Measurements from ENCODE around the gene CLEC4E.

Gene CLEC4E

DNA sequence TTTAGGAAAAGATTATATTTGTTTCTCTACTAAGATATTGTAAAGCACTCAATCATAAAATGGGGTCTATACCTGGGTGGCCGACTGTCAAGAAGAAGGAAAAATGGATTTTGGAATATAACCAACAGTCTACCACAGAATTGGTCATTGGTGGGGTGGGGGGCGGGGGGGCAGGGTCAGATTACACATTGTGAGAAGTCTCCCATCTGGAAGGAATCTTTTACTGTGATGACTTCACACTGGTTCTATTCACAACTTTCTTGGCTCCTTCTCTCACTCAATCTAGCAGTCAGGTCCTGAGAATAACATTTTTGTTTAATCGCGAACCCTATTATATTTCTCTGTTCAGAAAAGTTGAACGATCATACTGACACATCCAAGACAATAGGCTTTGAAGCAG is 8.7 kb upstream of the CLEC4E start:
- H3K4me3 ChIP-seq (ENCODE audit: low read length, poor library complexity, severe bottlenecking), result no peak overlapping the region
- H3K4me2 ChIP-seq (ENCODE audit: low read depth, low read length, poor library complexity, severe bottlenecking), result no peak overlapping the region
- no peaks in the 10 kb centered on the region for H3K79me2 ChIP-seq (ENCODE audit: insufficient read depth, low read length)
- no peaks in the 10 kb centered on the region for H3K9me2 ChIP-seq (replicated peaks; ENCODE audit: low read depth, low read length)
- TF ChIP-seq, protein P1, sequence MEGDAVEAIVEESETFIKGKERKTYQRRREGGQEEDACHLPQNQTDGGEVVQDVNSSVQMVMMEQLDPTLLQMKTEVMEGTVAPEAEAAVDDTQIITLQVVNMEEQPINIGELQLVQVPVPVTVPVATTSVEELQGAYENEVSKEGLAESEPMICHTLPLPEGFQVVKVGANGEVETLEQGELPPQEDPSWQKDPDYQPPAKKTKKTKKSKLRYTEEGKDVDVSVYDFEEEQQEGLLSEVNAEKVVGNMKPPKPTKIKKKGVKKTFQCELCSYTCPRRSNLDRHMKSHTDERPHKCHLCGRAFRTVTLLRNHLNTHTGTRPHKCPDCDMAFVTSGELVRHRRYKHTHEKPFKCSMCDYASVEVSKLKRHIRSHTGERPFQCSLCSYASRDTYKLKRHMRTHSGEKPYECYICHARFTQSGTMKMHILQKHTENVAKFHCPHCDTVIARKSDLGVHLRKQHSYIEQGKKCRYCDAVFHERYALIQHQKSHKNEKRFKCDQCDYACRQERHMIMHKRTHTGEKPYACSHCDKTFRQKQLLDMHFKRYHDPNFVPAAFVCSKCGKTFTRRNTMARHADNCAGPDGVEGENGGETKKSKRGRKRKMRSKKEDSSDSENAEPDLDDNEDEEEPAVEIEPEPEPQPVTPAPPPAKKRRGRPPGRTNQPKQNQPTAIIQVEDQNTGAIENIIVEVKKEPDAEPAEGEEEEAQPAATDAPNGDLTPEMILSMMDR (conservative IDR thresholded peaks at IDR 0.05; ENCODE audit: low read length), result no peak
- no peak for TF ChIP-seq EZH2phosphoT487 (IDR thresholded peaks at IDR 0.05; ENCODE audit: borderline replicate concordance)
- no peaks in the 10 kb centered on the region for H3K9me3 ChIP-seq (ENCODE audit: insufficient read depth, low read depth, low read length)
- H3K9ac ChIP-seq (ENCODE audit: low read depth, low read length, poor library complexity, severe bottlenecking), result no peak overlapping the region
- no peak overlapping the region for H2AFZ ChIP-seq (ENCODE audit: low read length)
- no peaks in the 10 kb centered on the region for H3F3A ChIP-seq (ENCODE audit: low read depth)
- no peaks in the 10 kb centered on the region for H3K27me3 ChIP-seq (ENCODE audit: insufficient read depth, low read length, poor library complexity, severe bottlenecking)
- no peaks in the 10 kb centered on the region for H3K4me1 ChIP-seq (ENCODE audit: insufficient read depth, low read length, poor library complexity, severe bottlenecking)
- H4K20me1 ChIP-seq (ENCODE audit: insufficient read depth, low read length, poor library complexity, severe bottlenecking), result no peaks in the 10 kb centered on the region
- H3K36me3 ChIP-seq (ENCODE audit: insufficient read depth, low read length), result no peaks in the 10 kb centered on the region

DNA sequence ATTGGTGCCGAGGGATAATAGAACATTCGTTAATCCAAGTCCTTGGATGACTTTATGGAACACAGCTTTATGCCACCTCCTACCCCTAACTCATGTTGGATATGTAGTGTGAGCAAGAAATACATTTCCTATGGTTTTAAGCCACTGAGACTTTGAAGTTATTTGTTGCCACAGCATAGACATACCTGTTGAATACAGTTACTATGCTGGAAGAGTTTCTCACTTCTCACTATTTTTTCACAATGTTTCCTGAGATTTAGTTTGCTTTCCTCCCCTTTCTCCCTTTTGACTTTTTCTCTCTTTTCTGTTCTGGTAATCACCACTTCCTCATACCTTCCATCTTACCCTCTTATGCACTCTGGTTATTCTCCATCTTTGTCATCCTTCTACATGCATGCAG is 7.5 kb upstream of the CLEC4E start:
- H2AFZ ChIP-seq (ENCODE audit: low read length), result no peak overlapping the region

DNA sequence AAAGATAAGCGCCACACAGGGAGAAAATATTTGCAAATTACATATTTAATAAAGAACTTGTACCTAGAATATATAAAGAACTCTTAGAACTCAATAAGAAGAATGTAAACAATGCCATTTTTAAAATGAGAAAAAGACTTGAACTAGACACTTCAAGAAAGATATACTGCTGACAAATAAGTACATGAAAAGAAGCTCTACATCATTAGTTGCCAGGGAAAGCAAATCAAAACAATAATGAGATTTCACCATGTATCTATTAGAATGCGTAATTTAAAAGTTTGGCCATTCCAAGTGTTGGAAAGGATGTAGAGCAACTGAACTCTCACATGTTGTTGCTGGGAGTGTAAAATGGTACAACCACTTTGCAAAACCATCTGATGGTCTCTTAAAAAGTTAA is 6.9 kb upstream of the CLEC4E start:
- no peaks in the 10 kb centered on the region for H3K27me3 ChIP-seq (ENCODE audit: insufficient read depth, low read length, poor library complexity, severe bottlenecking)
- no peak for TF ChIP-seq EZH2phosphoT487 (IDR thresholded peaks at IDR 0.05; ENCODE audit: borderline replicate concordance)
- H3K4me2 ChIP-seq (ENCODE audit: low read depth, low read length, poor library complexity, severe bottlenecking), result no peak overlapping the region
- no peaks in the 10 kb centered on the region for H3K9me3 ChIP-seq (ENCODE audit: insufficient read depth, low read depth, low read length)
- H4K20me1 ChIP-seq (ENCODE audit: insufficient read depth, low read length, poor library complexity, severe bottlenecking), result no peaks in the 10 kb centered on the region
- no peaks in the 10 kb centered on the region for H3K79me2 ChIP-seq (ENCODE audit: insufficient read depth, low read length)
- no peaks in the 10 kb centered on the region for H3K36me3 ChIP-seq (ENCODE audit: insufficient read depth, low read length)
- no peaks in the 10 kb centered on the region for H3K4me1 ChIP-seq (ENCODE audit: insufficient read depth, low read length, poor library complexity, severe bottlenecking)
- H3K9me2 ChIP-seq (replicated peaks; ENCODE audit: low read depth, low read length), result no peaks in the 10 kb centered on the region
- H2AFZ ChIP-seq (ENCODE audit: low read length), result no peak overlapping the region
- no peak overlapping the region for H3K4me3 ChIP-seq (ENCODE audit: low read length, poor library complexity, severe bottlenecking)
- no peak overlapping the region for H3K9ac ChIP-seq (ENCODE audit: low read depth, low read length, poor library complexity, severe bottlenecking)
- H3F3A ChIP-seq (ENCODE audit: low read depth), result no peaks in the 10 kb centered on the region

More for the DNA sequence above, 7.5 kb upstream of the CLEC4E start:
- H3K4me2 ChIP-seq (ENCODE audit: low read depth, low read length, poor library complexity, severe bottlenecking), result no peak overlapping the region
- H3K4me1 ChIP-seq (ENCODE audit: insufficient read depth, low read length, poor library complexity, severe bottlenecking), result no peaks in the 10 kb centered on the region
- no peaks in the 10 kb centered on the region for H3K9me3 ChIP-seq (ENCODE audit: insufficient read depth, low read depth, low read length)
- TF ChIP-seq, protein P1 (conservative IDR thresholded peaks at IDR 0.05; ENCODE audit: low read length), result no peak
- no peak for TF ChIP-seq EZH2phosphoT487 (IDR thresholded peaks at IDR 0.05; ENCODE audit: borderline replicate concordance)
- H3K4me3 ChIP-seq (ENCODE audit: low read length, poor library complexity, severe bottlenecking), result no peak overlapping the region
- no peaks in the 10 kb centered on the region for H3K9me2 ChIP-seq (replicated peaks; ENCODE audit: low read depth, low read length)
- no peak overlapping the region for H3K9ac ChIP-seq (ENCODE audit: low read depth, low read length, poor library complexity, severe bottlenecking)
- H3K27me3 ChIP-seq (ENCODE audit: insufficient read depth, low read length, poor library complexity, severe bottlenecking), result no peaks in the 10 kb centered on the region
- no peaks in the 10 kb centered on the region for H3K79me2 ChIP-seq (ENCODE audit: insufficient read depth, low read length)
- no peaks in the 10 kb centered on the region for H3F3A ChIP-seq (ENCODE audit: low read depth)
- H3K36me3 ChIP-seq (ENCODE audit: insufficient read depth, low read length), result no peaks in the 10 kb centered on the region
- H4K20me1 ChIP-seq (ENCODE audit: insufficient read depth, low read length, poor library complexity, severe bottlenecking), result no peaks in the 10 kb centered on the region

DNA sequence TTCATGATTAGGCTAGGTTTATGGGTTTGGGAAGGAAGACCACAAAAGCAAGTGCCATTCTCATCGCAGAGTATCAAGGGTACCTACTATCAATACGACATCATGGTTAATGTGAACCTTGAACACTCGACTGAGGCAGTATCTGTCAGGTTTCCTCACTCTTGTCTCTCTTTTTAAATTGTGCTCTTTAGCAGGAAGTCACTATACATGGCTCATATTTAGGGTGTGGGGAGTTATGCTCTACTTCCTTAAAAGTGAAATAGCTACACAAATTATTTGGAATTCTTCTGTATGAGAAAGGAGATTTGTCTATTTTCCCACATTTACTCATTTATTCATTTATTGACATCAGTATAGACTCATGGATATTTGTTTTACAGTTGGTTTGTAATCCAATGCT is 5.9 kb upstream of the CLEC4E start:
- Histone ChIP-seq H3K36me3 (ENCODE audit: insufficient read depth, low read length) (no peaks in the 10 kb centered on the region), H3K9me3 (ENCODE audit: insufficient read depth, low read depth, low read length) (no peaks in the 10 kb centered on the region), H3K4me3 (ENCODE audit: low read length, poor library complexity, severe bottlenecking) (no peak overlapping the region), H4K20me1 (ENCODE audit: insufficient read depth, low read length, poor library complexity, severe bottlenecking) (no peaks in the 10 kb centered on the region), H3K79me2 (ENCODE audit: insufficient read depth, low read length) (no peaks in the 10 kb centered on the region), H3K4me2 (ENCODE audit: low read depth, low read length, poor library complexity, severe bottlenecking) (no peak overlapping the region), H3K9ac (ENCODE audit: low read depth, low read length, poor library complexity, severe bottlenecking) (no peak overlapping the region), H3K9me2 (replicated peaks; ENCODE audit: low read depth, low read length) (no peaks in the 10 kb centered on the region), H3K4me1 (ENCODE audit: insufficient read depth, low read length, poor library complexity, severe bottlenecking) (no peaks in the 10 kb centered on the region), H3K27me3 (ENCODE audit: insufficient read depth, low read length, poor library complexity, severe bottlenecking) (no peaks in the 10 kb centered on the region), H2AFZ (ENCODE audit: low read length) (no peak overlapping the region), H3F3A (ENCODE audit: low read depth) (no peaks in the 10 kb centered on the region)
- TF ChIP-seq EZH2phosphoT487 (IDR thresholded peaks at IDR 0.05; ENCODE audit: borderline replicate concordance), result no peak
- TF ChIP-seq, protein P1 (conservative IDR thresholded peaks at IDR 0.05; ENCODE audit: low read length), result no peak

Data from Loucy (cell line).